H1 (cell line): ENCODE measurements around the gene CHST8. TPM values are rescaled to one million over a fixed set of nuclear protein-coding genes. Genes with fewer than 3 reads are reported as not detected.
A peak's percentile ranks its signal among the peaks of the same experiment; 100 is the strongest.

Experiments used
- CTCF ChIA-PET: fragments of 300-600 bp; sonication (Branson Sonifier 250); formaldehyde crosslinking; loops from one replicate; lab custom pipeline; 2021; ENCODE audit not compliant: partially characterized antibody; lab: Charles Lee
- POLR2A ChIA-PET: fragments of 300-600 bp; sonication (Branson Sonifier 250); formaldehyde crosslinking; loops from one replicate; lab custom pipeline; 2021; ENCODE audit warnings: inconsistent platforms; ENCODE audit not compliant: partially characterized antibody; lab: Charles Lee
- DNase-seq, 2 experiments: peaks; one replicate each; pipeline versions ENCODE4 v3.0.0 to v3.0.0-alpha.2; 2010 to 2022; ENCODE audit warnings: low spot score in 2 of 2, low read depth in 1 of 2, mixed read lengths in 1 of 2
- FAIRE-seq: peaks from 2 replicates; lab custom pipeline; 2011; peaks lifted over from hg19 to GRCh38; lab: Jason Lieb, UNC
- H2AFZ ChIP-seq: 2 replicates; pipeline ENCODE4 v1.8.1; 2012; ENCODE audit warnings: low read length, inconsistent platforms
- H2AK5ac ChIP-seq: 2 replicates; pipeline ENCODE4 v1.6.1; 2013; ENCODE audit warnings: low read depth, low read length
- H2BK120ac ChIP-seq: replicated peaks from 2 replicates; pipeline ENCODE3; 2013; ENCODE audit warnings: low read depth, low read length, inconsistent platforms
- H2BK12ac ChIP-seq: 2 replicates; pipeline ENCODE4 v1.6.1; 2013; ENCODE audit warnings: low read depth, low read length
- H2BK15ac ChIP-seq: 2 replicates; pipeline ENCODE4 v1.6.1; 2013; ENCODE audit warnings: low read length
- H2BK20ac ChIP-seq: 2 replicates; pipeline ENCODE4 v1.6.1; 2013; ENCODE audit warnings: low read length
- H2BK5ac ChIP-seq: 2 replicates; pipeline ENCODE4 v1.6.1; 2013; ENCODE audit warnings: low read depth, low read length
- H3K14ac ChIP-seq: 2 replicates; pipeline ENCODE4 v1.6.1; 2013; ENCODE audit warnings: inconsistent platforms; ENCODE audit not compliant: insufficient read length
- H3K18ac ChIP-seq: 2 replicates; pipeline ENCODE4 v1.6.1; 2013; ENCODE audit warnings: low read length; ENCODE audit errors: extremely low read depth
- H3K23ac ChIP-seq: 2 replicates; pipeline ENCODE4 v1.6.1; 2013; ENCODE audit warnings: inconsistent platforms; ENCODE audit not compliant: insufficient read length
- H3K23me2 ChIP-seq: 2 replicates; pipeline ENCODE4 v1.6.1; 2013; ENCODE audit warnings: low read depth, low read length
- H3K27ac ChIP-seq: 2 replicates; pipeline ENCODE4 v1.6.1; 2011; ENCODE audit warnings: low read depth, low read length, inconsistent platforms
- H3K27me3 ChIP-seq, 4 experiments: replicated peaks in 1 of 4; 1 replicate in 1 of 4; 2 replicates in 3 of 4; pipeline versions ENCODE4 v1.6.1 to v1.8.1; 2011 to 2013; ENCODE audit warnings: low read length in 3 of 4, mild to moderate bottlenecking in 3 of 4, inconsistent platforms in 2 of 4, mixed read lengths in 2 of 4, moderate library complexity in 1 of 4; ENCODE audit not compliant: control insufficient read depth in 3 of 4, insufficient read depth in 3 of 4; ENCODE audit errors: extremely low read depth in 1 of 4
- H3K36me3 ChIP-seq, 4 experiments: 2 replicates each; pipeline versions ENCODE4 v1.6.1 to v1.8.1; 2011 to 2013; ENCODE audit warnings: mild to moderate bottlenecking in 4 of 4, low read length in 3 of 4, moderate library complexity in 2 of 4, control low read depth in 1 of 4, inconsistent platforms in 1 of 4; ENCODE audit not compliant: insufficient read depth in 4 of 4, control insufficient read depth in 2 of 4
- H3K4ac ChIP-seq: replicated peaks from 2 replicates; pipeline ENCODE3; 2013; ENCODE audit warnings: low read length, low read depth, mixed read lengths, inconsistent platforms; ENCODE audit not compliant: insufficient read length
- H3K4me1 ChIP-seq, 4 experiments: replicated peaks in 1 of 4; 1 replicate in 1 of 4; 2 replicates in 3 of 4; pipeline versions ENCODE4 v1.6.1 to v1.8.1; 2011 to 2013; ENCODE audit warnings: low read length in 3 of 4, inconsistent platforms in 2 of 4, mixed read lengths in 1 of 4; ENCODE audit not compliant: insufficient read depth in 4 of 4, control insufficient read depth in 3 of 4
- H3K4me2 ChIP-seq, 2 experiments: 2 replicates each; pipeline versions ENCODE4 v1.6.1 to v1.8.1; 2011 to 2013; ENCODE audit warnings: low read depth in 2 of 2, low read length in 2 of 2, control low read depth in 1 of 2, inconsistent platforms in 1 of 2, mild to moderate bottlenecking in 1 of 2; ENCODE audit not compliant: insufficient read depth in 1 of 2
- H3K4me3 ChIP-seq, 4 experiments: fragments of 200-600, 300-600 bp in 1 of 4; sonication (generic), shearing (Covaris generic), sonication (Bioruptor Twin) in 1 of 4; 2 replicates each; pipeline versions ENCODE4 v1.5.1 to v1.8.1; 2011 to 2016; ENCODE audit warnings: low read length in 4 of 4, low read depth in 3 of 4, control low read depth in 2 of 4, inconsistent platforms in 2 of 4, mild to moderate bottlenecking in 2 of 4, mixed read lengths in 1 of 4, moderate library complexity in 1 of 4; ENCODE audit not compliant: insufficient read depth in 2 of 4; ENCODE audit errors: extremely low read depth in 1 of 4
- H3K56ac ChIP-seq: replicated peaks from 2 replicates; pipeline ENCODE3; 2013; ENCODE audit warnings: low read depth, mild to moderate bottlenecking, mixed read lengths, low read length, inconsistent platforms; ENCODE audit not compliant: insufficient read length
- H3K79me1 ChIP-seq: 2 replicates; pipeline ENCODE4 v1.6.1; 2013; ENCODE audit warnings: low read depth, low read length, control low read depth
- H3K79me2 ChIP-seq, 2 experiments: 2 replicates each; pipeline versions ENCODE4 v1.6.1 to v1.8.1; 2012 to 2013; ENCODE audit warnings: low read length in 2 of 2, mild to moderate bottlenecking in 2 of 2, inconsistent platforms in 1 of 2; ENCODE audit not compliant: insufficient read depth in 2 of 2, control insufficient read depth in 1 of 2
- H3K9ac ChIP-seq, 4 experiments: replicated peaks in 1 of 4; 1 replicate in 1 of 4; 2 replicates in 3 of 4; pipeline versions ENCODE4 v1.6.1 to v1.8.1; 2011 to 2013; ENCODE audit warnings: low read depth in 3 of 4, low read length in 3 of 4, control low read depth in 2 of 4, mild to moderate bottlenecking in 2 of 4, moderate library complexity in 2 of 4, inconsistent platforms in 1 of 4; ENCODE audit errors: extremely low read depth in 1 of 4
- H3K9me3 ChIP-seq, 2 experiments: 2 replicates each; pipeline versions ENCODE4 v1.6.1 to v1.8.1; 2012 to 2013; ENCODE audit warnings: mild to moderate bottlenecking in 2 of 2, moderate library complexity in 2 of 2, control low read depth in 1 of 2, inconsistent platforms in 1 of 2, low read depth in 1 of 2, low read length in 1 of 2, mixed read lengths in 1 of 2; ENCODE audit not compliant: insufficient read depth in 2 of 2
- H4K20me1 ChIP-seq, 2 experiments: replicated peaks in 1 of 2; 2 replicates each; pipeline versions ENCODE3 to v1.8.1; 2011 to 2013; ENCODE audit warnings: inconsistent platforms in 2 of 2, low read length in 2 of 2, mild to moderate bottlenecking in 1 of 2; ENCODE audit not compliant: insufficient read depth in 2 of 2, control insufficient read depth in 1 of 2
- H4K5ac ChIP-seq: 2 replicates; pipeline ENCODE4 v1.6.1; 2013; ENCODE audit warnings: low read length, low read depth, mixed read lengths, inconsistent platforms; ENCODE audit not compliant: insufficient read length
- H4K8ac ChIP-seq: 2 replicates; pipeline ENCODE4 v1.8.0; 2013; ENCODE audit warnings: mild to moderate bottlenecking, moderate library complexity, low read length, inconsistent platforms; ENCODE audit not compliant: insufficient read depth; ENCODE audit errors: extremely low read depth
- H4K91ac ChIP-seq: replicated peaks from 2 replicates; pipeline ENCODE3; 2013; ENCODE audit warnings: low read length, mixed read lengths, inconsistent platforms; ENCODE audit not compliant: insufficient read length
- USF2 ChIP-seq: IDR thresholded peaks from 2 replicates; pipeline ENCODE4 v1.6.1; 2011; ENCODE audit warnings: low read length, improper control_type of control experiment
- WGBS, 2 experiments: shearing (Covaris generic) in 1 of 2; methylation state at CpG; one replicate each; pipeline versions ENCODE4 v1.1.6 to v1.1.7; 2013 to 2015; ENCODE audit warnings: low lambda C conversion rate in 2 of 2, mixed read lengths in 2 of 2, inconsistent platforms in 1 of 2, low coverage in 1 of 2, missing lambda C conversion rate in 1 of 2; ENCODE audit not compliant: insufficient replicate concordance in 2 of 2, insufficient coverage in 1 of 2, insufficient read length in 1 of 2; ENCODE audit errors: extremely low coverage in 1 of 2, missing lambda C conversion rate in 1 of 2; 5-methylcytosine and 5-hydroxymethylcytosine counted together
- polyA plus RNA-seq, 7 experiments: library from polyadenylated mRNA; depleted of rRNA in 3 of 7; stranded (reverse) in 5 of 7; unstranded in 2 of 7; fragments of >200 nt in 5 of 7; fragments of 200-250 nt in 2 of 7; gene quantifications; 1 replicate in 5 of 7; 2 replicates in 1 of 7; 4 replicates in 1 of 7; pipeline versions ENCODE4 v1.2.1 to v1.2.3, GENCODE V29; 2011 to 2013; ENCODE audit warnings: missing spikeins in 2 of 7, mixed read lengths in 2 of 7
- total RNA-seq: library from RNA; stranded (reverse); fragmentation: NEBNext Ultra II Directional; extraction: Animal tissue kit (Norgen Biotek cat#: 25700); gene quantifications from 2 replicates; pipeline ENCODE4 v1.2.1, GENCODE V29; 2021

Gene CHST8
- total and polyA plus RNA-seq, 2 of the 8 experiments (the other 6 are each of a cell fraction or from before 2014, with no cell fraction given) = 10.8 to 28.2 TPM

GRCh38 chr19:33736158-33736557 is 114.4 kb downstream of the CHST8 start:
- Histone ChIP-seq H3K4me3 (no peak overlapping the region), H2BK5ac (peak overlapping the region; percentile 61; the same call in 1 of the 2 replicates), H3K4me2 (no peak overlapping the region), H2BK20ac (no peak overlapping the region), H4K8ac (no peak overlapping the region), H3K9ac (no peak overlapping the region), H3K14ac (no peak overlapping the region), H3K56ac (no peak overlapping the region), H4K20me1 (peaks cover 5 to 12% of the 10 kb centered on the region in 2 experiments), H2AFZ (no peak overlapping the region), H3K9me3 (peaks cover 4 to 6% of the 10 kb centered on the region in 2 experiments; a peak in 2 of 4 replicates), H3K23ac (no peak overlapping the region), H3K18ac (no peak overlapping the region; the same call in 1 of the 2 replicates), H3K4ac (no peak overlapping the region), H2AK5ac (no peak overlapping the region), H3K27me3 (no peaks in the 10 kb centered on the region), H3K79me2 (no peaks in the 10 kb centered on the region), H2BK120ac (no peak overlapping the region), H3K79me1 (no peaks in the 10 kb centered on the region), H3K27ac (no peak overlapping the region), H4K5ac (no peak overlapping the region), H3K36me3 (no peaks in the 10 kb centered on the region), H4K91ac (no peak overlapping the region), H3K4me1 (peaks cover 0 to 5% (median 2%) of the 10 kb centered on the region in 4 experiments; a peak in 3 of 7 replicates), H2BK15ac (no peak overlapping the region), H3K23me2 (0 out of 2 replicates have a peak, but pooled peaks cover 1% of the 10 kb centered on the region), H2BK12ac (no peak overlapping the region; the same call in 1 of the 2 replicates)
- CTCF ChIA-PET = interaction anchor here (0.9 to 2.3 kb wide), 5 partner anchors 42 to 508 kb away, joined by 3 to 6 read pairs (median 3); no protein-coding TSS in a partner anchor
- WGBS, 2 experiments = 71% methylated on average over 6 of the region's 6 CpGs; no CpG with 5 or more reads in 1 of the 2 experiments
- DNase-seq (no peak), FAIRE-seq (no peak)
- POLR2A ChIA-PET = interaction anchor here (1.0 kb wide), 1 partner anchor 17 kb away, joined by 3 read pairs; no protein-coding TSS in a partner anchor
- TF ChIP-seq USF2 = no peak
